Activated CD8-positive, alpha-beta memory T cell treated with anti-CD3 and anti-CD28 coated beads, Interleukin-2, amount 10 ng/mL, durations not matched to agents 7 days and 5 days (primary cell): ENCODE results near the gene MROH8. TPM values are rescaled to one million over a fixed set of nuclear protein-coding genes. Genes with fewer than 3 reads are reported as not detected.
"Not testable (repeated sequence)": the region's sequence is repeated elsewhere in the genome, so short reads cannot be mapped to it uniquely, and the experiment has no call there.

ENCODE experiments used
- ATAC-seq: fragments of 150-1000 bp; cut with Tn5 transposase; one replicate; pipeline ENCODE4 v1.10.0; 2021; ENCODE audit warnings: moderate library complexity
- CTCF ChIA-PET: fragments of 350-600 bp; sonication (Branson Sonifier 250); formaldehyde crosslinking; loops from one replicate; lab custom pipeline; 2021; ENCODE audit warnings: antibody characterized with exemption; lab: Charles Lee
- DNase-seq: peaks from one replicate; pipeline ENCODE4 v3.0.0-alpha.2; 2020
- H3K27ac Mint-ChIP-seq: one replicate; pipeline ENCODE4 v1.8.0; 2021; ENCODE audit warnings: mild to moderate bottlenecking, mixed read lengths
- H3K27me3 Mint-ChIP-seq: one replicate; pipeline ENCODE4 v1.8.0; 2021; ENCODE audit warnings: mixed read lengths
- H3K36me3 Mint-ChIP-seq: one replicate; pipeline ENCODE4 v1.8.0; 2021; ENCODE audit warnings: mild to moderate bottlenecking, mixed read lengths
- H3K4me1 Mint-ChIP-seq: one replicate; pipeline ENCODE4 v1.8.0; 2021; ENCODE audit warnings: mixed read lengths
- H3K4me3 Mint-ChIP-seq: one replicate; pipeline ENCODE4 v1.8.0; 2021; ENCODE audit warnings: mild to moderate bottlenecking, moderate library complexity, mixed read lengths
- H3K9me3 Mint-ChIP-seq: one replicate; pipeline ENCODE4 v1.8.0; 2022; ENCODE audit warnings: low read depth, mixed read lengths
- total RNA-seq, 2 experiments: library from RNA; stranded (reverse); gene quantifications; one replicate each; pipeline ENCODE4 v1.2.3, GENCODE V29; 2021

Gene MROH8
- total RNA-seq, 2 experiments from 2014 or later: 2.3 to 3.1 TPM

DNA sequence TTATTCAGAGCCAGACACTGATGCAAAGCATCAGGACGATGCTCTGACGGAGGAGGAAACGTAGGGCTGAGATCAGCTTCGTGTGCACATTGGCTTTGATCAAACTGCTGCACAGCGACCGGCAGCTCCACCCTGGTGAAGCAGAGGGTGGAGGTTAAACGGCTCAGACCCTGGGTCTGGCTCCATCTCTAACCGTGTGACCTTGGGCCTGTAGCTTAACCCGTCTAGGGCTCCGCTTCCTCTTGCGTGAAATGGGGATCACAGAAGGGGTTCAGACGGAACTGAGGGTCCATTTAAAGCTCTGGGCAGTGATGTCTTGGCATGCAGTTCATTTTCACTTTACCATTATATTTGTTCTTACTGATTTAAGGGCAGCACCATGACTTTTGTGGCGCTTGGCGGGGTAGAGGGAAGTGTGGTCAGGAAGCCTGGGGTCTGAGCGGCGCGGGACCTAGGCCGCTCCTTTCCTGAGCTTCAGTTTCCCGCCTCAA lies 84.2 kb downstream of the MROH8 start:
- H3K4me1 Mint-ChIP-seq: peaks cover 44% of the 10 kb centered on the region
- DNase-seq (peak; percentile 73), ATAC-seq (peak; percentile 41)
- H3K4me3 Mint-ChIP-seq: peak overlapping the region; percentile 94
- CTCF ChIA-PET: interaction anchor here (0.9 to 3.8 kb wide), 8 partner anchors 10 to 898 kb away, joined by 3 to 15 read pairs (median 4); partner anchors contain the start of genes DSN1, MROH8 and RPN2
- H3K27ac Mint-ChIP-seq: peak overlapping the region; percentile 100
- H3K27me3 Mint-ChIP-seq: no peaks in the 10 kb centered on the region
- H3K9me3 Mint-ChIP-seq: no peaks in the 10 kb centered on the region
- peaks cover 38% of the 10 kb centered on the region for H3K36me3 Mint-ChIP-seq

GRCh38 chr20:37090407-37090806 lies 88.9 kb downstream of the MROH8 start:
- peaks cover 49% of the 10 kb centered on the region for H3K4me1 Mint-ChIP-seq
- ATAC-seq: no peak
- CTCF ChIA-PET: no interaction called here
- H3K4me3 Mint-ChIP-seq: no peak overlapping the region
- no peaks in the 10 kb centered on the region for H3K27me3 Mint-ChIP-seq
- DNase-seq: no peak
- H3K9me3 Mint-ChIP-seq: no peaks in the 10 kb centered on the region
- H3K36me3 Mint-ChIP-seq: peaks cover 63% of the 10 kb centered on the region
- H3K27ac Mint-ChIP-seq: no peak overlapping the region

- no peak for DNase-seq
- Mint-ChIP-seq H3K27me3 (no peaks in the 10 kb centered on the region), H3K4me3 (no peak overlapping the region), H3K4me1 (peaks cover 25% of the 10 kb centered on the region), H3K9me3 (no peaks in the 10 kb centered on the region), H3K36me3 (peaks cover 50% of the 10 kb centered on the region), H3K27ac (no peak overlapping the region)
- no peak for ATAC-seq
- CTCF ChIA-PET: interaction anchor here (0.9 to 2.3 kb wide), 4 partner anchors 8 to 77 kb away, joined by 3 to 10 read pairs (median 3); no protein-coding TSS in a partner anchor
Observed at GRCh38 chr20:37081717-37082289, 97.5 kb downstream of the MROH8 start.

DNA sequence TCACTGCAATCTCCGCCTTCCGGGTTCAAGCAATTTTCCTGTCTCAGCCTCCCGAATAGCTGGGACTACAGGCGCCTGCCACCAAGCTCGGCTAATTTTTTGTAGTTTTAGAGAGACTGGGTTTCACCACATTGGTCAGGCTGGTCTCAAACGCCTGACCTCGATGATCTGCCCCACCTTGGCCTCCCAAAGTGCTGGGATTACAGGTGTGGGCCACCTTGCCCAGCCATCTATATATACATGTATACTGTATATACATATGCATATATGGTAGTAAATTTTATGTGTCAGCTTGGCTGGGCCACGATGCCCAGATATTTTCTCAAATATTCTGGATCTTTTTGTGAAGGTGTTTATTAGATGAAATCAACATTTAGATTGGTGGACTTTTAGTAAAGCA lies 102.3 kb downstream of the MROH8 start:
- ATAC-seq: no peak
- peaks cover 40% of the 10 kb centered on the region for H3K4me1 Mint-ChIP-seq
- no peaks in the 10 kb centered on the region for H3K9me3 Mint-ChIP-seq

DNA sequence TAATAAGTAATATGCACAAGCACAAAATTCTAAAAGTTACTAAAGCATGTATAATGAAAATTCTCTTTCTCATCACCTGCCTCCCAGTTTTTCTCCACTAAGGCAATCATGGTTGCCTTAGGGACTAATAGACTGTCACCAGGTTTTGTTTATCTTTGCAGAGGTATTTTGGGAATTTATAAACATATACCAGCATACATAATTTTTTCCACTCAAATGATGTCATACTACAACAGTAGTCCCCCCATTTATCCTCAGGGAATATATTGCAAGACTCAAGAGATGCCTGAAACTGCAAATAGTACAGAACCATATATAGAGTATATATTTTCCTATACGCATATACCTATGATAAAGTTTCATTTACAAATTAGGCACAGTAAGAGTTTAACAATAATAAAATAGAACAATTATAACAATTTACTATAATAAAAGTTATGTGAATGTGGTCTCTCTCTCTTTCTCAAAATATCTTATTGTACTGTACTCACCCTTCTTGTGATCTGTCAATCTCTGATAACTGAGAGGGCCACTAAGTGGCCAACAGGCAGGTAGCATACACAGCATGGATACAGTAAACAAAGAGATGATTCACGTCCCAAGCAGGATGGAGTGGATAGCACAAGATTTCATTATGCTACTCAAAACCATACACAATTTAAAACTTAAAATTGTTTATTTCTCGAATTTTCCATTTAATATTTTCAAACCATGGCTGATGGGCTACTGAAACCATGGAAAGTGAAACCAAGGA lies 103.2 kb downstream of the MROH8 start:
- Mint-ChIP-seq H3K4me1 (peaks cover 45% of the 10 kb centered on the region), H3K27me3 (no peaks in the 10 kb centered on the region), H3K27ac (no peak overlapping the region), H3K4me3 (no peak overlapping the region), H3K9me3 (no peaks in the 10 kb centered on the region), H3K36me3 (peaks cover 53% of the 10 kb centered on the region)
- DNase-seq (no peak), ATAC-seq (no peak)
- CTCF ChIA-PET: no interaction called here

More for the DNA sequence above, 102.3 kb downstream of the MROH8 start:
- Mint-ChIP-seq H3K27me3 (no peaks in the 10 kb centered on the region), H3K36me3 (peaks cover 50% of the 10 kb centered on the region), H3K27ac (no peak overlapping the region), H3K4me3 (no peak overlapping the region)
- CTCF ChIA-PET: interaction anchor here (0.6 to 1.0 kb wide), 2 partner anchors 23 to 65 kb away, joined by 3 read pairs; no protein-coding TSS in a partner anchor
- no peak for DNase-seq

DNA sequence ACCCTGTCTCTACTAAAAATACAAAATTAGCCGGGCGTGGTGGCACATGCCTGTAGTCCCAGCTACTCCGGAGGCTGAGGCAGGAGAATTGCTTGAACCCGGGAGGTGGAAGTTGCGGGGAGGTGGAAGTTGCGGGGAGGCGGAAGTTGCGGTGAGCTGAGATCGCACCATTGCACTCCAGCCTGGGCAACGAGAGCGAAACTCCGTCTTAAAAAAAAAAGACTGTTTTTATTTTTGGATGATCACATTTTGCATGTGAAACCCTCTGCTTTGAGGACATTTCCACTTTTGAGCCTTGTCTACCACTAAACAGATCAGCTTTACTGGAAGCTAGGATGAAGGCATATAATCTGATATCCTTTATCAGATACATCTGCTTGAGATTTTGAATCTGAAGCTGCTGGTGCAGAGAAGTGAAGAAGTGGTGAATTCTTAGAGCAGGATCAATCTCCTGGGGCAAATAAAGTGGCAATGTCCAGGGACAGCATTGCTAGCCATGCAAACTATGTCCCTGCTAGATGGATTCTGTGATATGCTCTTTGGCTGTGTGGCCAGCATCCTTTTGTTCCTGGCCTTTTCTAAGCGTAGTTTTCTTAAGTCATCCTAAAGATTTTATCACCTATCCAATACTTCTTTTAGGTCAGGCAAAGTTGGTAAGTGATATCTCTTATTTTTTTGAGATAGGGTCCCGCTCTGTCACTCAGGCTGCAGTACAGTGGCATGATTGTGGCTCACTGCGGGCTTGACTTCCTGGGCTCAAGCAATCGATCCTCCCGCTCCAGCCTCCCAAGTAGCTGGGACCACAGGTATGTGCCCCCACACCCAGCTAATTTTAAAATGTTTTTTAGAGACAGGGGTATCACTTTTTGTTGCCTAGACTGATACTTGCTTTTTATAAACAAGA lies 106.8 kb downstream of the MROH8 start:
- peaks cover 38% of the 10 kb centered on the region for H3K4me1 Mint-ChIP-seq
- CTCF ChIA-PET: interaction anchor here (1.2 kb wide), 1 partner anchor 105 kb away, joined by 3 read pairs; no protein-coding TSS in a partner anchor
- no peak for ATAC-seq
- H3K27ac Mint-ChIP-seq: peak overlapping the region; percentile 77
- DNase-seq: no peak
- no peak overlapping the region for H3K4me3 Mint-ChIP-seq
- peaks cover 47% of the 10 kb centered on the region for H3K36me3 Mint-ChIP-seq
- no peaks in the 10 kb centered on the region for H3K9me3 Mint-ChIP-seq
- H3K27me3 Mint-ChIP-seq: no peaks in the 10 kb centered on the region

DNA sequence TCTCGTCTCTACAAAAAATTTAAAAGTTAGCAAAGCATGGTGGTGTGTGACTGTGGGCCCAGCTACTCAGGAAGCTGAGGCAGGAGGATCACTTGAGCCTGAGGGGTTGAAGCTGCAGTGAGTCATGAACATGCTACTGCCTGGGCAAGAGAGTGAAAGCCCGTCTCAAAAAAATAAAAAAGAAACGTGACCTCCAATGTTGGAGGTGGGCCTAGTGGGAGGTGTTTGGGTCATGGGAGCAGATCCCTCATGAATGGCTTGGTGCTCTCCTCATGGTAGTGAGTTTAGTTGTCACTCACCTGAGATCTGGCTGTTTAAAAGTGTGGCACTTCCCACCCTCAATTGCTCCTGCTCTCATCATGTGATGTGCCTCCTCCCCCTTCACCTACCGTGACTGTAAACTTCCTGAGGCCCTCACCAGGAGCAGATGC lies 107.9 kb downstream of the MROH8 start:
- Mint-ChIP-seq H3K27me3 (no peaks in the 10 kb centered on the region), H3K36me3 (peaks cover 48% of the 10 kb centered on the region), H3K9me3 (no peaks in the 10 kb centered on the region), H3K4me3 (no peak overlapping the region), H3K4me1 (peaks cover 33% of the 10 kb centered on the region), H3K27ac (peak overlapping the region; percentile 77)
- peak; percentile 82 for ATAC-seq
- peak; percentile 56 for DNase-seq
- CTCF ChIA-PET: interaction anchor here (1.3 kb wide), 1 partner anchor 28 kb away, joined by 6 read pairs; no protein-coding TSS in a partner anchor

GRCh38 chr20:37069563-37069962 lies 109.8 kb downstream of the MROH8 start:
- DNase-seq, H3K4me3 Mint-ChIP-seq, H3K27me3 Mint-ChIP-seq, ATAC-seq, CTCF ChIA-PET, H3K27ac Mint-ChIP-seq, H3K9me3 Mint-ChIP-seq: not testable (repeated sequence)
- peaks cover 52% of the 10 kb centered on the region for H3K36me3 Mint-ChIP-seq
- H3K4me1 Mint-ChIP-seq: peaks cover 27% of the 10 kb centered on the region

- Mint-ChIP-seq H3K27me3 (no peaks in the 10 kb centered on the region), H3K4me1 (peaks cover 5% of the 10 kb centered on the region), H3K27ac (no peak overlapping the region), H3K36me3 (peaks cover 48% of the 10 kb centered on the region), H3K4me3 (no peak overlapping the region), H3K9me3 (no peaks in the 10 kb centered on the region)
- CTCF ChIA-PET: no interaction called here
- DNase-seq (no peak), ATAC-seq (no peak)
Observed at GRCh38 chr20:37066168-37066567, 113.2 kb downstream of the MROH8 start.

DNA sequence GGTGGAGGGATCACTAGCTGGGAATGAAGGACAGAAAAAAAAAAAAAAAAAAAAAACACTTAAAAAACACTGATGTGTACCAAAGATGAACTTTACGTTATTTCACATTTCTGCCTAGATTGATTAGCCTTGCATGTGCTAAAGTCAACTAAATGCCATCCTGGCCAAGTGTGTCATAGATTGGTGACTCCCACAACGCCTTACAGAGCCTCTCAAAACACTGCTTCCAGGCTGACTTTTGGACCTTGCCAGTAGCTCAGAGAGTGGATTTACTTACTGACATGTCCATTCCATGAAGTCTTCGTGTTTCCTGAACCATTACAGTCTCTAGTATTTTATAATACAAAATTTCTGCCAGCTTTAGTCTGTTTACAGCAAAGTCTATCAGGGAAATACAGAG lies 124.1 kb downstream of the MROH8 start:
- H3K27me3 Mint-ChIP-seq: no peaks in the 10 kb centered on the region
- ATAC-seq: no peak
- CTCF ChIA-PET: interaction anchor here (1.4 kb wide), 1 partner anchor 41 kb away, joined by 4 read pairs; no protein-coding TSS in a partner anchor
- H3K27ac Mint-ChIP-seq: no peak overlapping the region
- DNase-seq: no peak
- H3K9me3 Mint-ChIP-seq: no peaks in the 10 kb centered on the region
- peaks cover 63% of the 10 kb centered on the region for H3K36me3 Mint-ChIP-seq
- peaks cover 2% of the 10 kb centered on the region for H3K4me1 Mint-ChIP-seq
- H3K4me3 Mint-ChIP-seq: no peak overlapping the region

DNA sequence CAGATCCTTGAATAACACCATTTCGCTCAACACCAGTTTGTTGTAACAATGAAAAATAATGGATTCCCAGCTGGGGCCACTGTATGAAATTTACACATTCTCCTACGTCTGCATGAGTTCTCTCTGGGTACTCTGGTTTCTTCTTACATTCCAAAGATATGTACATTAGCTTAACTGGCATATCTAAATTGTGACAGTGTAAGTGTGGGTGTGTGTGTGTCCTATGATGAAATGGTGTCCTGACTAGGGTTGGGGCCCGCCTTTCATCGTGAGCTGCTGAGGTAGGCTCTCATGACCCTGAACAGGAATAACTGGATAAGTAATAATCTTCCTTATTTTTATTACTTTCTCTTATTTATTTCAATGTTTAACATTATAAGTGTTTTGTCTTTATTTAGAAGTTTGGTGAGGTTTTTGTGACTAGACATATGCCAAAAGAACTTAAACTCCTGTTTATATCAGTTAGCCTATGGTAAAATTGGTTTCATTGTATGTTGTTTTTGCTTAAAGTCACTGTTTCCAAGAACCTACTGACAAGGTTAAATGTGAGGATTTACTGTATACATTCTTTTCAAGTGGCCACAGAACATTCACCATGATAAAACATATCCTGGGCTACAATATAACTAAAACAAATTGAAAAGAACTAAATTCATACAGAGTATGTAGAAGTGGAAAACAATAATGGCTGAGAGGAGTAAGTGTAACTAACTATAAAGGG lies 126.0 kb downstream of the MROH8 start:
- H3K9me3 Mint-ChIP-seq: no peaks in the 10 kb centered on the region
- peaks cover 2% of the 10 kb centered on the region for H3K4me1 Mint-ChIP-seq
- CTCF ChIA-PET: no interaction called here

More for the DNA sequence above, 126.0 kb downstream of the MROH8 start:
- no peak for ATAC-seq
- H3K36me3 Mint-ChIP-seq: peaks cover 64% of the 10 kb centered on the region
- no peak for DNase-seq
- no peak overlapping the region for H3K4me3 Mint-ChIP-seq
- no peaks in the 10 kb centered on the region for H3K27me3 Mint-ChIP-seq
- H3K27ac Mint-ChIP-seq: peak overlapping the region; percentile 39
